Endothelial cell (in vitro differentiated cells): ENCODE data around the gene EID3. TPM values are rescaled to one million over a fixed set of nuclear protein-coding genes. Genes with fewer than 3 reads are reported as not detected.

Source experiments
- DNase-seq: peaks from one replicate; pipeline ENCODE4 v3.0.0; 2021; ENCODE audit warnings: low spot score
- H3K27ac Mint-ChIP-seq: one replicate; pipeline ENCODE4 v1.8.0; 2021; ENCODE audit warnings: mixed read lengths, inconsistent platforms; ENCODE audit not compliant: unreplicated experiment
- H3K27me3 Mint-ChIP-seq: one replicate; pipeline ENCODE4 v1.8.0; 2021; ENCODE audit warnings: mild to moderate bottlenecking, moderate library complexity, mixed read lengths, inconsistent platforms; ENCODE audit not compliant: unreplicated experiment
- H3K36me3 Mint-ChIP-seq: one replicate; pipeline ENCODE4 v1.8.0; 2021; ENCODE audit warnings: mild to moderate bottlenecking, low read depth, mixed read lengths, inconsistent platforms; ENCODE audit not compliant: unreplicated experiment
- H3K4me1 Mint-ChIP-seq: one replicate; pipeline ENCODE4 v1.8.0; 2021; ENCODE audit warnings: mild to moderate bottlenecking, mixed read lengths, inconsistent platforms; ENCODE audit not compliant: unreplicated experiment
- H3K4me3 Mint-ChIP-seq: one replicate; pipeline ENCODE4 v1.8.0; 2021; ENCODE audit warnings: mild to moderate bottlenecking, mixed read lengths, inconsistent platforms; ENCODE audit not compliant: unreplicated experiment
- H3K9me3 Mint-ChIP-seq: one replicate; pipeline ENCODE4 v1.8.0; 2021; ENCODE audit warnings: mixed read lengths, inconsistent platforms; ENCODE audit not compliant: unreplicated experiment
- CTCF ChIP-seq: fragments of 200-600 bp; sonication (generic); IDR thresholded peaks from one replicate; pipeline ENCODE4 v1.5.0; 2021; ENCODE audit warnings: antibody characterized with exemption; ENCODE audit not compliant: unreplicated experiment
- total RNA-seq: library from RNA; stranded (reverse); fragmentation: NEBNext Ultra II Directional; extraction: Animal tissue kit (Norgen Biotek cat#: 25700); gene quantifications from one replicate; pipeline ENCODE4 v1.2.1, GENCODE V29; 2021; ENCODE audit not compliant: unreplicated experiment

The EID3 gene
- total RNA-seq, 1 donor from 2014 or later, result 2.2 TPM

- Mint-ChIP-seq H3K4me1 (peaks cover 2% of the 10 kb centered on the region), H3K36me3 (peaks cover 21% of the 10 kb centered on the region), H3K27ac (no peak overlapping the region)
Observed at GRCh38 chr12:104337030-104337558, 33.6 kb downstream of the EID3 start.

GRCh38 chr12:104339663-104340062, 36.1 kb downstream of the EID3 start:
- Mint-ChIP-seq H3K36me3 (peaks cover 26% of the 10 kb centered on the region), H3K27me3 (no peaks in the 10 kb centered on the region), H3K4me1 (no peaks in the 10 kb centered on the region), H3K9me3 (no peaks in the 10 kb centered on the region), H3K27ac (no peak overlapping the region), H3K4me3 (no peak overlapping the region)
- no peak for DNase-seq
- no peak for TF ChIP-seq CTCF

More at GRCh38 chr12:104337030-104337558, 33.6 kb downstream of the EID3 start:
- H3K9me3 Mint-ChIP-seq, result no peaks in the 10 kb centered on the region
- TF ChIP-seq CTCF, result no peak
- DNase-seq, result no peak
- no peak overlapping the region for H3K4me3 Mint-ChIP-seq
- no peaks in the 10 kb centered on the region for H3K27me3 Mint-ChIP-seq

GRCh38 chr12:104340177-104340576, 36.6 kb downstream of the EID3 start:
- H3K27me3 Mint-ChIP-seq, result no peaks in the 10 kb centered on the region
- no peak for DNase-seq

GRCh38 chr12:104340925-104341611, 37.5 kb downstream of the EID3 start:
- no peak overlapping the region for H3K4me3 Mint-ChIP-seq
- DNase-seq, result no peak
- H3K4me1 Mint-ChIP-seq, result no peaks in the 10 kb centered on the region
- no peaks in the 10 kb centered on the region for H3K27me3 Mint-ChIP-seq
- no peak for TF ChIP-seq CTCF
- peaks cover 26% of the 10 kb centered on the region for H3K36me3 Mint-ChIP-seq
- H3K9me3 Mint-ChIP-seq, result no peaks in the 10 kb centered on the region
- no peak overlapping the region for H3K27ac Mint-ChIP-seq

More at GRCh38 chr12:104340177-104340576, 36.6 kb downstream of the EID3 start:
- Mint-ChIP-seq H3K4me1 (no peaks in the 10 kb centered on the region), H3K36me3 (peaks cover 26% of the 10 kb centered on the region), H3K9me3 (no peaks in the 10 kb centered on the region), H3K4me3 (no peak overlapping the region), H3K27ac (no peak overlapping the region)
- TF ChIP-seq CTCF, result no peak

- Mint-ChIP-seq H3K27me3 (no peaks in the 10 kb centered on the region), H3K9me3 (no peaks in the 10 kb centered on the region)
Observed at GRCh38 chr12:104342147-104342546, 38.6 kb downstream of the EID3 start.

More at GRCh38 chr12:104342147-104342546, 38.6 kb downstream of the EID3 start:
- DNase-seq, result no peak
- Mint-ChIP-seq H3K36me3 (peaks cover 27% of the 10 kb centered on the region), H3K4me1 (no peaks in the 10 kb centered on the region), H3K4me3 (no peak overlapping the region), H3K27ac (no peak overlapping the region)
- no peak for TF ChIP-seq CTCF
